Large intestine (tissue), 3 donors: ENCODE results near the gene LIN54. TPM values are rescaled to one million over a fixed set of nuclear protein-coding genes. Genes with fewer than 3 reads are reported as not detected.

Experiments used
- DNase-seq, 2 donors: peaks; one replicate each; pipeline versions ENCODE4 v3.0.0 to v3.0.0-alpha.2; 2013
- H3K27ac ChIP-seq: one replicate; pipeline ENCODE4 v1.5.1; 2013; ENCODE audit warnings: low read length
- H3K27me3 ChIP-seq: 2 replicates; pipeline ENCODE4 v1.6.1; 2013; ENCODE audit warnings: low read length; ENCODE audit not compliant: control insufficient read depth, insufficient read depth
- H3K36me3 ChIP-seq: 2 replicates; pipeline ENCODE4 v1.6.1; 2013; ENCODE audit warnings: low read length; ENCODE audit not compliant: control insufficient read depth, insufficient read depth
- H3K4me1 ChIP-seq: one replicate; pipeline ENCODE4 v1.6.1; 2013; ENCODE audit warnings: low read length; ENCODE audit not compliant: control insufficient read depth, insufficient read depth
- H3K4me3 ChIP-seq: one replicate; pipeline ENCODE4 v1.5.1; 2013; ENCODE audit warnings: low read length
- H3K9me3 ChIP-seq: one replicate; pipeline ENCODE4 v1.6.1; 2013; ENCODE audit warnings: mild to moderate bottlenecking, low read depth, low read length, moderate library complexity; ENCODE audit not compliant: control insufficient read depth
- WGBS: methylation state at CpG from one replicate; pipeline ENCODE4 v1.1.5; 2013; ENCODE audit warnings: low lambda C conversion rate; ENCODE audit not compliant: insufficient coverage; 5-methylcytosine and 5-hydroxymethylcytosine counted together
- polyA plus RNA-seq: library from polyadenylated mRNA; unstranded; fragments of 120-200 nt; gene quantifications from one replicate; pipeline ENCODE4 v1.2.1, GENCODE V29; 2013

LIN54 gene
- polyA plus RNA-seq, 1 donor = 12.3 TPM

GRCh38 chr4:82906469-82906868 lies 104.2 kb downstream of the LIN54 start:
- H3K36me3 ChIP-seq = peaks cover 11% of the 10 kb centered on the region
- peaks cover 5% of the 10 kb centered on the region for H3K4me1 ChIP-seq
- 100% methylated on average over 1 of the region's 3 CpGs for WGBS
- no peak overlapping the region for H3K4me3 ChIP-seq
- no peak overlapping the region for H3K27ac ChIP-seq
- DNase-seq = no peak
- no peaks in the 10 kb centered on the region for H3K9me3 ChIP-seq
- no peaks in the 10 kb centered on the region for H3K27me3 ChIP-seq

GRCh38 chr4:82905205-82905604 lies 105.4 kb downstream of the LIN54 start:
- WGBS = no CpG with 5 or more reads among the region's 2 CpGs
- H3K36me3 ChIP-seq = peaks cover 5% of the 10 kb centered on the region

GRCh38 chr4:82903737-82904136 lies 106.9 kb downstream of the LIN54 start:
- peak overlapping the region; percentile 70 for H3K27ac ChIP-seq
- H3K9me3 ChIP-seq = no peaks in the 10 kb centered on the region
- peaks cover 5% of the 10 kb centered on the region for H3K36me3 ChIP-seq
- 50% methylated on average over 1 of the region's 5 CpGs for WGBS
- DNase-seq = peak; percentile 40 to 71
- H3K27me3 ChIP-seq = no peaks in the 10 kb centered on the region
- peaks cover 5% of the 10 kb centered on the region for H3K4me1 ChIP-seq
- no peak overlapping the region for H3K4me3 ChIP-seq

More at GRCh38 chr4:82905205-82905604, 105.4 kb downstream of the LIN54 start:
- H3K4me3 ChIP-seq = no peak overlapping the region
- no peaks in the 10 kb centered on the region for H3K27me3 ChIP-seq
- no peak for DNase-seq
- H3K27ac ChIP-seq = no peak overlapping the region
- no peaks in the 10 kb centered on the region for H3K9me3 ChIP-seq
- peaks cover 5% of the 10 kb centered on the region for H3K4me1 ChIP-seq

- WGBS = no CpG with 5 or more reads among the region's 8 CpGs
Measured at GRCh38 chr4:82901183-82901718, 109.4 kb downstream of the LIN54 start.

GRCh38 chr4:82900411-82901182 lies 110.0 kb downstream of the LIN54 start, which contains the start of gene THAP9:
Gene THAP9 (plus strand): TSS chr4:82900735. CDS start chr4:82900803, 68 bp downstream.
- Histone ChIP-seq H3K27me3 (no peaks in the 10 kb centered on the region), H3K9me3 (no peaks in the 10 kb centered on the region), H3K36me3 (peaks cover 5% of the 10 kb centered on the region), H3K4me3 (peak within 1 kb of the TSS; percentile 91), H3K4me1 (peaks cover 9% of the 10 kb centered on the region), H3K27ac (peak within 1 kb of the TSS; percentile 92)
- DNase-seq = peak; percentile 99 to 100
- WGBS = 0% methylated on average over 2 of the region's 67 CpGs

More at GRCh38 chr4:82901183-82901718, 109.4 kb downstream of the LIN54 start:
- Histone ChIP-seq H3K4me1 (peaks cover 9% of the 10 kb centered on the region), H3K36me3 (peaks cover 6% of the 10 kb centered on the region), H3K9me3 (no peaks in the 10 kb centered on the region), H3K27me3 (no peaks in the 10 kb centered on the region), H3K4me3 (peak overlapping the region; percentile 91), H3K27ac (peak overlapping the region; percentile 92)
- no peak for DNase-seq

GRCh38 chr4:82900066-82900410 lies 110.6 kb downstream of the LIN54 start:
- no peaks in the 10 kb centered on the region for H3K27me3 ChIP-seq
- WGBS = 0% methylated on average over 4 of the region's 14 CpGs
- H3K4me3 ChIP-seq = peak overlapping the region; percentile 91
- peaks cover 9% of the 10 kb centered on the region for H3K4me1 ChIP-seq
- no peak for DNase-seq
- H3K27ac ChIP-seq = peak overlapping the region; percentile 92
- peaks cover 4% of the 10 kb centered on the region for H3K36me3 ChIP-seq
- no peaks in the 10 kb centered on the region for H3K9me3 ChIP-seq

GRCh38 chr4:82899374-82900065 lies 111.1 kb downstream of the LIN54 start:
- Histone ChIP-seq H3K9me3 (no peaks in the 10 kb centered on the region), H3K4me1 (peaks cover 9% of the 10 kb centered on the region), H3K27ac (peak overlapping the region; percentile 92), H3K36me3 (peaks cover 4% of the 10 kb centered on the region), H3K4me3 (peak overlapping the region; percentile 91), H3K27me3 (no peaks in the 10 kb centered on the region)
- 0% methylated on average over 3 of the region's 4 CpGs for WGBS
- peak in 1 of 2 donors; percentile 30 for DNase-seq

GRCh38 chr4:82898322-82899243 lies 112.0 kb downstream of the LIN54 start:
- H3K36me3 ChIP-seq = peaks cover 10% of the 10 kb centered on the region
- H3K27me3 ChIP-seq = no peaks in the 10 kb centered on the region
- 20% methylated on average over 1 of the region's 7 CpGs for WGBS
- peak overlapping the region; percentile 92 for H3K27ac ChIP-seq
- peak in 1 of 2 donors; percentile 64 for DNase-seq
- H3K4me1 ChIP-seq = peaks cover 17% of the 10 kb centered on the region
- no peaks in the 10 kb centered on the region for H3K9me3 ChIP-seq
- peak overlapping the region; percentile 91 for H3K4me3 ChIP-seq

- Histone ChIP-seq H3K36me3 (peaks cover 13% of the 10 kb centered on the region), H3K4me3 (no peak overlapping the region), H3K4me1 (peaks cover 20% of the 10 kb centered on the region), H3K27ac (no peak overlapping the region), H3K9me3 (no peaks in the 10 kb centered on the region), H3K27me3 (no peaks in the 10 kb centered on the region)
- 75% methylated on average over 1 of the region's 1 CpG for WGBS
- DNase-seq = no peak
Measured at GRCh38 chr4:82896755-82897154, 113.9 kb downstream of the LIN54 start.
